ENCODE data around the gene MRGPRG. TPM values are rescaled to one million over a fixed set of nuclear protein-coding genes. Genes with fewer than 3 reads are reported as not detected.
A peak's percentile ranks its signal among the peaks of the same experiment; 100 is the strongest.

Gene MRGPRG
- total RNA-seq, 1 experiment from 2014 or later = not detected

- TF ChIP-seq ZNF281 (CRISPR knock-in tag; IDR thresholded peaks at IDR 0.05) (no peak), FOXP1 (CRISPR knock-in tag; IDR thresholded peaks at IDR 0.05; ENCODE audit: borderline replicate concordance) (no peak), KAT7 (CRISPR knock-in tag; IDR thresholded peaks at IDR 0.05; ENCODE audit: borderline replicate concordance) (no peak), CREB1 (CRISPR knock-in tag; IDR thresholded peaks at IDR 0.05) (no peak), ZNF425 (CRISPR knock-in tag; conservative IDR thresholded peaks at IDR 0.05) (no peak)
Observed at GRCh38 chr11:3202759-3203158, 15.9 kb downstream of the MRGPRG start (continued).

GRCh38 chr11:3202305-3202704 is 16.3 kb downstream of the MRGPRG start:
- ChIA-PET POLR2A (no interaction called here), CTCF (interaction anchor here (1.5 to 3.2 kb wide), 5 partner anchors 13 to 67 kb away, joined by 3 to 10 read pairs (median 9); no protein-coding TSS in a partner anchor)
- H3K4me3 Mint-ChIP-seq = peak overlapping the region; percentile 54
- ATAC-seq (no peak), DNase-seq (ENCODE audit: low spot score) (no peak)
- H3K27me3 Mint-ChIP-seq (ENCODE audit: low read depth) = peaks cover 42% of the 10 kb centered on the region
- H3K36me3 Mint-ChIP-seq = no peaks in the 10 kb centered on the region
- H3K27ac Mint-ChIP-seq = no peak overlapping the region
- TF ChIP-seq NFYB (CRISPR knock-in tag; conservative IDR thresholded peaks at IDR 0.05; ENCODE audit: low read depth) (no peak), SMAD4 (CRISPR knock-in tag; IDR thresholded peaks at IDR 0.05) (no peak)
- peaks cover 10% of the 10 kb centered on the region for H3K4me1 Mint-ChIP-seq
- no peaks in the 10 kb centered on the region for H3K9me3 Mint-ChIP-seq

GRCh38 chr11:3201677-3202181 is 16.9 kb downstream of the MRGPRG start:
- Mint-ChIP-seq H3K27ac (no peak overlapping the region), H3K9me3 (no peaks in the 10 kb centered on the region), H3K36me3 (no peaks in the 10 kb centered on the region), H3K4me3 (no peak overlapping the region), H3K4me1 (peaks cover 10% of the 10 kb centered on the region), H3K27me3 (ENCODE audit: low read depth) (peaks cover 42% of the 10 kb centered on the region)
- no peak for DNase-seq (ENCODE audit: low spot score)
- no peak for TF ChIP-seq NR1H2 (CRISPR knock-in tag; IDR thresholded peaks at IDR 0.05)
- TF ChIP-seq NR2C2 (CRISPR knock-in tag; IDR thresholded peaks at IDR 0.05) = no peak
- TF ChIP-seq ELF4 (CRISPR knock-in tag; IDR thresholded peaks at IDR 0.05; ENCODE audit: low read depth) = no peak
- TF ChIP-seq ZNF532 (CRISPR knock-in tag; IDR thresholded peaks at IDR 0.05; ENCODE audit: borderline replicate concordance) = no peak
- no peak for TF ChIP-seq NFYB (CRISPR knock-in tag; conservative IDR thresholded peaks at IDR 0.05; ENCODE audit: low read depth)
- no peak for TF ChIP-seq MAX (CRISPR knock-in tag; IDR thresholded peaks at IDR 0.05)
- TF ChIP-seq TEAD4 (CRISPR knock-in tag; IDR thresholded peaks at IDR 0.05) = no peak
- no peak for TF ChIP-seq PRRX2 (CRISPR knock-in tag; IDR thresholded peaks at IDR 0.05)
- TF ChIP-seq ESRRA (CRISPR knock-in tag; IDR thresholded peaks at IDR 0.05; ENCODE audit: borderline replicate concordance) = no peak
- no peak for TF ChIP-seq E2F5 (CRISPR knock-in tag; IDR thresholded peaks at IDR 0.05)
- TF ChIP-seq TCF7 (CRISPR knock-in tag; IDR thresholded peaks at IDR 0.05; ENCODE audit: low read depth) = no peak
- TF ChIP-seq ZSCAN18 (CRISPR knock-in tag; IDR thresholded peaks at IDR 0.05) = no peak
- CTCF ChIA-PET = interaction anchor here (1.7 to 3.2 kb wide), 2 partner anchors 32 to 67 kb away, joined by 3 to 10 read pairs; no protein-coding TSS in a partner anchor
- no peak for ATAC-seq
- POLR2A ChIA-PET = no interaction called here
